GM10847 (cell line): Measurements from ENCODE around the gene ENO4.

Source experiments
- POLR2A ChIP-seq: IDR thresholded peaks from 2 replicates; pipeline ENCODE4 v1.6.1; 2011; ENCODE audit not compliant: insufficient read length; ENCODE audit errors: extremely low read depth

The ENO4 gene, protein sequence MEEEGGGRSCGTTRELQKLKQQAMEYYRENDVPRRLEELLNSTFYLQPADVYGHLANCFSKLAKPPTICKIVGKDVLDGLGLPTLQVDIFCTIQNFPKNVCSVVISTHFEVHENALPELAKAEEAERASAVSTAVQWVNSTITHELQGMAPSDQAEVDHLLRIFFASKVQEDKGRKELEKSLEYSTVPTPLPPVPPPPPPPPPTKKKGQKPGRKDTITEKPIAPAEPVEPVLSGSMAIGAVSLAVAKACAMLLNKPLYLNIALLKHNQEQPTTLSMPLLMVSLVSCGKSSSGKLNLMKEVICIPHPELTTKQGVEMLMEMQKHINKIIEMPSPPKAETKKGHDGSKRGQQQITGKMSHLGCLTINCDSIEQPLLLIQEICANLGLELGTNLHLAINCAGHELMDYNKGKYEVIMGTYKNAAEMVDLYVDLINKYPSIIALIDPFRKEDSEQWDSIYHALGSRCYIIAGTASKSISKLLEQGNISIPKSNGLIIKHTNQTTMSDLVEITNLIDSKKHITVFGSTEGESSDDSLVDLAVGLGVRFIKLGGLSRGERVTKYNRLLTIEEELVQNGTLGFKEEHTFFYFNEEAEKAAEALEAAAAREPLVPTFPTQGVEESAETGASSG

DNA sequence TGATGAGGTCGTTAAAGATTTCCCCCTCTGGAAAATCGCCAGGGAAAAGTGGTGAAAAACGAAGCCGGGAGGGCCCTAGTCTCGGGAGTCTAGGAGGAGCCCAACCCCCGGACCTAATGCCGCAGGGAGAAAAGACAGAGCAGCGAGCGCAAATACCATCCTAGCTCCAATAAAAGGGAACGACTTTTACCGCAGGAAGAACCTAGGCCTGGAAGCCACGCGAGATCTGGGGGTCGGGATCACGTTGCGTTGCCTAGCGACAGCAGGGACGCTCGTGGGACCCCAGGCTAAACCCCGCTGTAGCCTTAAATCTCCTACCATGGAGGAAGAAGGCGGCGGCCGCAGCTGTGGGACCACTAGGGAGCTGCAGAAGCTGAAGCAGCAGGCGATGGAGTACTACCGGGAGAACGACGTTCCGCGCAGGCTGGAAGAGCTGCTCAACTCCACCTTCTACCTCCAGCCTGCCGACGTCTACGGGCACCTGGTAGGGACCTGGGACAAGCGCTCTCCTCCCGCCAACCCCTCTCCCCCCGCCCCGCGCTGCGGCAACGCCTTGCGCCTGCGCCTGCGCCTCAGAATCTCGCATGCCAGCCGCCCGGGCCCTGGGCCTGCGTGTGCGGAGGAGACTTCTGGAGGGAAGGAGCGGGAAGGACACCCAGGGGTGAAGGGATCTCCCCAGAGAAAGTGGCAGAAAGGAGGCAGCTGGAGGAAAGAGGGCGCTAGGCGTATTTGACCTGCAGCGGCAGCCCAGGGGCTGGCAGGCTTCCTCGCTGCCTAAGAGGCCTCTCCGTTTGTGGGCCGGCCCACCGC, at the start of gene ENO4:
Gene ENO4, plus strand, starts transcription at position 252 of the 810 bp plus-strand sequence. Its CDS starts 68 bp downstream, at position 320.
- no peak for TF ChIP-seq POLR2A

DNA sequence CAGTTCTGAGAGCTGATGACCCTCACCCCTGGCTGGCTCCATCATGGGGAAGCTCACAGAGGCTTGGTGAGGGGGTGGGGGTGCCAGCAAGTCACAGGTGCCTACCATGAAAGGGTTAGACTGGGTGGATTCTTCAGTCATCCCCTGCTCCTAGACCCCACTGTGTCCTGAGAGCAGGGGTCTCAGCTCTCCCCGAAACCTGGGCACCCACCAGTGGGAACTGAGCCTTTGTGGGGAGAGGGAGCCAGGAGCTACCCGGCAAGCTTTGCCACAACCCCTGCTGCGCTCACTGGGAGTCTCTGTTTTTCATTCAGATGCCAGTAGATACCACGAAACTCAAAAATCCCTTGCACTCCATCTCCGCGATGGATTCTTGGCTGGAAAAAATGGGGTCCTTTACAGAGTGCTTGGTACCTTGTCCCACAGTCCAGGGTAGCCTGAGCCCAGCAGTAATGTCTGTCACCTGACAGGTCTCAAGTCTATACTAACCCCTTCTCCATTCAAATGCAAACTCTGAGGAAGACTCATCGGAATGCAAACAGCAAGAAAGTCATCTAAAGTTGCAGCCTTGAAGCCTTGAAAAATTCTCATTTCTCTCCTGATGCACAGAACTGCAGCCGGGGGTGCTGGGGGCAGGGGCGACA, 48.9 kb upstream of the ENO4 start:
- TF ChIP-seq POLR2A, result no peak

DNA sequence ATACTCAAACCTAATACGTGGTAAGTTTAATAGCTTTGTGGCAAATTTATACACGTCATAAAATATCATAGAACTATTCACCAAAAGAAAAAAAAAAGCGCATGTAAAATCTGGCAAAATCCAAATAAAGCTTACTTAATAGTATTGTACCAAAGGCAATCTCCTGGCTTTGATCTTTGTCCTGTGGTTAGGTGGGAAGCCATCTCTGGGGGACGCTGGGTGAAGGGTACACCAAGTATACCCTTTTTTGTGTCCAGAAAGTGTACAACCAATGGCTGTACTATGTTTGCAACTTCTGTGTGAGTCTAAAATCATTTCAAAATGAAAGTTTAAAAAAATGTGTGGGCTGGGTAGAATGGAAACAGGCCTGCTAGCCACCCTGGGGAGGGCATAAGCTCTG, 47.6 kb upstream of the ENO4 start:
- TF ChIP-seq POLR2A, result no peak

- no peak for TF ChIP-seq POLR2A
Measured at GRCh38 chr10:116802474-116802873, 46.8 kb upstream of the ENO4 start.

- TF ChIP-seq POLR2A, result no peak
Measured at GRCh38 chr10:116802876-116803275, 46.4 kb upstream of the ENO4 start.

DNA sequence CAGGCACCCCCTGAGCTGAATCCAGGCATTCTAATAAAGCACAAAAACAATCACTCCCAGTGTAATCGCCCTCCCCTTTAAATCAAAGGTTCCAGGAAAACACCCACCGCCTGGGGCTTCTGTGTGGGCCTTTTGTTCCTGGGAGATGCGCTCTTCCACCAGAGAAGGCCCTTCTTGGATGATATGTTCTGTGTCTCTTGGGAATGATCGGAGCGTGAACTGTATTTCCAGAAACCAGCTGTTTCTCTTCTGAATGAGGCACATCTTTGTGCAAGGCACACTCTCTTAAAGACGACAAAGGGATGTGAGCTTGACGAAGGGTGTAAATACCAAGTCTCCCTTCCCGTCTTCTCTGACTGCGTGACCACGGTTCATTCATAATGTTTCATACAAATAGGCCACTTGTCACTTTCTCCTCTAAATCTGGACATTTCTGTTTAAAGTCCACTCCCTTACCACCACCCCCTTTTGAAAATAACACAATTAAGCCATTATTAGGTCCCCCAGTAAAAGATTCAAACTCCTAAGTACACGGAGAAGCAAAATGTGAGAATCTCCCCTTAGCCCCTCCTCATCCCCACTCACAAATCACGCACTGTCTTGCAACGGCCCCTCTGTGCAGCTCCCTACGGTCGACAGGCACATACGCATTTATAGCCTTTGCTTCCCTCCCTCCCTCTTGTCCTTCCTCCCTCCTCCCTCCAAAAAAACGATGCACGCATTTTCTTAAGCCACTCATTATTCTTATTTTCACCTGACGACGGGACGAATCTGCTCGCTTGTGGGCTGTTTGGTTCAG, 45.6 kb upstream of the ENO4 start:
- no peak for TF ChIP-seq POLR2A

DNA sequence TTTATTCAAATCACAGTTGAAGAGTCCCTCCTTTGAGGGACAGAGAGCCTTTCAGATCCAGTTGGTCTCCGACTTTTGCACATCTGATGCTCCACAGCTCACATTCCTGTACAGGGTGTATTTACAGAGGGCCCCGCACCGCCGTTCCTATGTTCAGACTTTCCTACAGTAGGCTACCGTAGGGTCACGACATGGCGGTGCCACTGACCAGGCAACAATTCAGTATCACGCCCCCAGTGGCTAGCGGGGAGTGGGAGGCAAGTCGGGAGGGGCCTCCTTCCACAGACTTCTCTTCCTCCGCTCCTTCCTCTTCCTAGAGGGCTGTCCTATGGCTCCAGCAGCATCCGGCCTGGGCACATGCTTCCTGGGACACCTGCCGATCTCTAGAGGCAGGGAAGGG, 40.6 kb upstream of the ENO4 start:
- TF ChIP-seq POLR2A, result no peak

DNA sequence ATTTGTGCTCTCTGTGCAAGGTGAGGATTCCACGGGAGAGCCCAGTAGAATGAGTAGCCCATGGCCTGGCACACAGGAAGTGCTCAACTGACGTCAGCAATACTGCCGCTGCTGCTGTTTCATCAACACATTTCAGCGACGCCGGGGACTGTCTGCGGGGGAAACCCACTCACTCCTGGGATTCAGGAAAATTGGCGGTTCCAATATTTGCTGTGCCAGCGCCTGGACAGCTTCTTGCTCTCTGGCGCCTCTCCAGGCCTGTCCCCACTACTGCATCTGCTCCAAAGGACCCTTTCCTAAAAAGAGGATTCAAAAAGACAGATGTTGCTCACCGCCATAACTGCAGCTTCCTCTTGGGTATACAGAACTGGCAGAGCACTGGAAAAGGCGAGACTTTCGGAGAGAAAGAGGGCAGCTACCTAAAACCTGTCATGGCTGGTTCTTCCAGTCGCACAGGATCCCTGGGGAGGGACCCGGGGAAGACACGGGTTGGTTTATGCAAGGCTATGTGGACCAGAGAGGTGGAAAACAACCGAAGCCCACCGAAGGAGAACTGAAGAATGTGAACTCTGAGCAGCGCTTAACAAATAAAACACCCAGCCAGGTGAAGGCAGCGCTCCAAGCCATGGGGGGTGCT, 39.7 kb upstream of the ENO4 start:
- no peak for TF ChIP-seq POLR2A

DNA sequence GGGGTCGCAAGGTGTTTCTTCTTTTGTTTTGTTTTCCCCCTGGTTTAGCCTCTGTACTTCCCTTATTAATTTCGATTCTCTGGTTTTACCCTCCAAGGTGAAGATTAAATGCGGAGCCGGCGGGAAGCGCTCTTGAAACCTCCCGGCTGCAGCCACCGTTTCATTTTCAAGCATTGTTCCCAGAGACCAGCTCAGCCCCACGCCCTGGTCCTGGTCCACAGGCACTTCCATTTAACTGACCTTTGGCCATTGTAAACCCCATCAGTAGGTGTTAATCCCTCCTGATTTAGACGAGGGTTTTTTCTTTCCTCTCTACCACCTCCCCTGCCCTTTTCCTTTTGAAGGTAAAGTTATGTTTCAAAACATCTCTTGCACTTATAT, 39.2 kb upstream of the ENO4 start:
- TF ChIP-seq POLR2A, result no peak

DNA sequence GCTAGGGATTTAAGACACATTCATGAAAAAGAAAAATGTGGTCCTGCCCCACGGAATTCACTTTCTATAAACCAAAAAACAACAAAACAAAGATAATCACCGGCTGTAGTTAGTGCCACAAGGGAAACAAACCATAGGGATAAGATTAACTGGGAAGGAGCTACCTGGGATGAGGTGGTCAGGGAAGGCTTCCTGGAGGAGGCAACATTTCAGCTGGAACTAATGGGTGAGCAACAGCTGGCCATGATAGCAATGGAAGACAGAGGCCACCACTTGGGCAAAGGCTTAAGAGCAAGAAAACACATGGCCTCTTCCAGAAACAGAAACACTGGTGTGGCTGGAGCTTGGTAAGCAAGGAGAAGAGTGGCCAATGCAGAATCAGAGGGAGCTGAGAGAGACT, 38.4 kb upstream of the ENO4 start:
- no peak for TF ChIP-seq POLR2A

GRCh38 chr10:116811691-116812090, 37.6 kb upstream of the ENO4 start:
- TF ChIP-seq POLR2A, result no peak

GRCh38 chr10:116815641-116816415, 33.5 kb upstream of the ENO4 start:
- no peak for TF ChIP-seq POLR2A

DNA sequence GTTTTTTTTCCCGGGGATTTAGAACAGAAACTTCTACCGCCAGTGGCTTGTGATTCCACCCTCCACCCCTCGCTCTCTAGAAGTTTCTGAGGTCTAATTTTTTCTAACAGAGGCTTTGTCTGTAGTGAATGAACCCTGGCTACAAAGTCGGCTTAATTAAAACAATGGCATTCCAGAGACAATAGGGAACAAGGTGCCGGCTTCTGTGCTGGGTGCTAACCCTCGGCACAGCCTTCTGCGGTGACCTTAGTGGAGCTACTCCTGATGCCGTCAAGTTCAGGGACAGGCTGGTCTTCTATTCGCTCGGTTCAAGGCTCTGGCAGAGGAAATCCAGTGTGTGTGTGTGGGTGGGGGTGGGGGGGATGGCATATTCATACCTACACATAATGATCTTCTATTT, 32.1 kb upstream of the ENO4 start:
- no peak for TF ChIP-seq POLR2A
